Nephron (organoid): ENCODE results near the gene ZC3H8.

Experiments
- H3K27ac Mint-ChIP-seq, 3 experiments: 2 replicates each; pipeline ENCODE4 v1.8.0; 2020; ENCODE audit warnings: mixed read lengths in 3 of 3, mild to moderate bottlenecking in 2 of 3, moderate library complexity in 1 of 3
- H3K27me3 Mint-ChIP-seq: 2 replicates; pipeline ENCODE4 v1.8.0; 2021; ENCODE audit warnings: low read depth, mild to moderate bottlenecking, moderate library complexity, mixed read lengths
- H3K36me3 Mint-ChIP-seq: 2 replicates; pipeline ENCODE4 v1.8.0; 2020; ENCODE audit warnings: low read depth, mixed read lengths
- H3K4me1 Mint-ChIP-seq: 2 replicates; pipeline ENCODE4 v1.8.0; 2020; ENCODE audit warnings: mixed read lengths
- H3K4me3 Mint-ChIP-seq, 3 experiments: 2 replicates each; pipeline ENCODE4 v1.8.0; 2020; ENCODE audit warnings: mild to moderate bottlenecking in 3 of 3, mixed read lengths in 3 of 3, moderate library complexity in 2 of 3
- H3K9me3 Mint-ChIP-seq: 2 replicates; pipeline ENCODE4 v1.8.0; 2020; ENCODE audit warnings: mixed read lengths
- CTCF ChIP-seq, 3 experiments: fragments of 200-600 bp; sonication (generic); IDR thresholded peaks; one replicate each; pipeline ENCODE4 v1.5.0; 2021; ENCODE audit warnings: antibody characterized with exemption in 3 of 3; ENCODE audit not compliant: unreplicated experiment in 3 of 3

Gene ZC3H8

GRCh38 chr2:112174383-112174782 lies 80.5 kb downstream of the ZC3H8 start:
- Mint-ChIP-seq H3K4me1 (no peaks in the 10 kb centered on the region), H3K27ac (no peak overlapping the region), H3K27me3 (peaks cover 8% of the 10 kb centered on the region), H3K36me3 (peaks cover 17% of the 10 kb centered on the region), H3K4me3 (no peak overlapping the region), H3K9me3 (peaks cover 8% of the 10 kb centered on the region)
- TF ChIP-seq CTCF (IDR thresholded peaks at IDR 0.05; ENCODE audit: unreplicated experiment in 3 of 3): no peak

- Mint-ChIP-seq H3K4me3 (no peak overlapping the region), H3K27me3 (peaks cover 5% of the 10 kb centered on the region), H3K36me3 (peaks cover 11% of the 10 kb centered on the region), H3K27ac (peak overlapping the region in 1 of 3 experiments; percentile 8), H3K4me1 (no peaks in the 10 kb centered on the region), H3K9me3 (peaks cover 7% of the 10 kb centered on the region)
- TF ChIP-seq CTCF (IDR thresholded peaks at IDR 0.05; ENCODE audit: unreplicated experiment in 3 of 3): no peak
Observed at GRCh38 chr2:112173646-112174319, 81.1 kb downstream of the ZC3H8 start.

GRCh38 chr2:112170495-112170894 lies 84.3 kb downstream of the ZC3H8 start:
- Mint-ChIP-seq H3K9me3 (peaks cover 3% of the 10 kb centered on the region), H3K4me1 (no peaks in the 10 kb centered on the region), H3K27ac (no peak overlapping the region), H3K36me3 (no peaks in the 10 kb centered on the region), H3K4me3 (no peak overlapping the region), H3K27me3 (peaks cover 5% of the 10 kb centered on the region)
- no peak for TF ChIP-seq CTCF (IDR thresholded peaks at IDR 0.05; ENCODE audit: unreplicated experiment in 3 of 3)

- H3K4me1 Mint-ChIP-seq: no peaks in the 10 kb centered on the region
- no peaks in the 10 kb centered on the region for H3K36me3 Mint-ChIP-seq
- no peak overlapping the region for H3K4me3 Mint-ChIP-seq
- TF ChIP-seq CTCF (IDR thresholded peaks at IDR 0.05; ENCODE audit: unreplicated experiment in 3 of 3): no peak
- no peak overlapping the region for H3K27ac Mint-ChIP-seq
- peaks cover 5% of the 10 kb centered on the region for H3K27me3 Mint-ChIP-seq
- H3K9me3 Mint-ChIP-seq: peaks cover 3% of the 10 kb centered on the region
Observed at GRCh38 chr2:112168422-112169124, 86.3 kb downstream of the ZC3H8 start.

GRCh38 chr2:112166806-112167499 lies 87.9 kb downstream of the ZC3H8 start:
- Mint-ChIP-seq H3K4me3 (no peak overlapping the region), H3K9me3 (peaks cover 3% of the 10 kb centered on the region), H3K27me3 (peaks cover 5% of the 10 kb centered on the region), H3K36me3 (no peaks in the 10 kb centered on the region), H3K27ac (no peak overlapping the region), H3K4me1 (no peaks in the 10 kb centered on the region)
- no peak for TF ChIP-seq CTCF (IDR thresholded peaks at IDR 0.05; ENCODE audit: unreplicated experiment in 3 of 3)
